Transverse colon (tissue), 4 donors: ENCODE results near the gene PRMT2. TPM values are rescaled to one million over a fixed set of nuclear protein-coding genes. Genes with fewer than 3 reads are reported as not detected.

Source experiments
- DNase-seq: peaks from one replicate; pipeline ENCODE4 v3.0.0-alpha.2; 2019
- H3K27ac ChIP-seq, 4 donors: fragments of 200-600 bp; sonication (generic); 2 replicates each; pipeline ENCODE4 v1.5.1; 2016 to 2018; ENCODE audit warnings: inconsistent platforms in 4 of 4
- H3K27me3 ChIP-seq: fragments of 200-600 bp; sonication (generic); 2 replicates; pipeline ENCODE4 v1.5.1; 2017; ENCODE audit warnings: inconsistent platforms
- H3K36me3 ChIP-seq, 4 donors: fragments of 200-600 bp; sonication (generic); 2 replicates each; pipeline ENCODE4 v1.5.1; 2017 to 2019; ENCODE audit warnings: inconsistent platforms in 4 of 4
- H3K4me1 ChIP-seq, 4 donors: fragments of 200-600 bp; sonication (generic); 2 replicates each; pipeline ENCODE4 v1.5.1; 2017 to 2020; ENCODE audit warnings: inconsistent platforms in 4 of 4
- H3K4me3 ChIP-seq, 4 donors: fragments of 200-600 bp; sonication (generic); 1 replicate in 1 of 4; 2 replicates in 3 of 4; pipeline versions ENCODE4 v1.5.1 to v1.6.1; 2017 to 2019; ENCODE audit warnings: inconsistent platforms in 4 of 4
- H3K9me3 ChIP-seq, 2 donors: fragments of 200-600 bp; sonication (generic); 2 replicates each; pipeline ENCODE4 v1.5.1; 2017 to 2019; ENCODE audit warnings: inconsistent platforms in 2 of 2
- EP300 ChIP-seq: sonication (generic); formaldehyde crosslinking; IDR thresholded peaks from one replicate; pipeline ENCODE4 v1.6.1; 2017; ENCODE audit warnings: antibody characterized with exemption, low read depth
- POLR2A ChIP-seq: fragments of 450-650 bp; IDR thresholded peaks from one replicate; pipeline ENCODE4 v1.6.1; 2016; ENCODE audit warnings: antibody characterized with exemption, mild to moderate bottlenecking, moderate library complexity
- POLR2AphosphoS5 ChIP-seq, 3 donors: sonication (generic); formaldehyde crosslinking; IDR thresholded peaks; one replicate each; pipeline ENCODE4 v1.6.1; 2016; ENCODE audit warnings: antibody characterized with exemption in 3 of 3
- WGBS, 2 donors: methylation state at CpG; one replicate each; pipeline ENCODE4 v1.1.5; 2018; ENCODE audit warnings: low coverage in 1 of 2; 5-methylcytosine and 5-hydroxymethylcytosine counted together
- in situ Hi-C, 4 donors: fragments of 200-750 bp; cut with MboI; loops; one replicate each; pipeline versions ENCODE4 v1.15.0 to v1.15.1; 2017; ENCODE audit warnings: low sequenced_read_pairs in 3 of 4, low pct_ligation_motif_present in 1 of 4, low pct_unique_long_range_greater_than_20kb in 1 of 4
- intact Hi-C: fragments of 100-400 bp; cut with DNase I; formaldehyde crosslinking; loops from one replicate; pipeline ENCODE4 v1.15.1; 2023; ENCODE audit warnings: low total_unique reads
- total RNA-seq, 4 donors: library from RNA; depleted of rRNA; stranded (reverse); fragments of >200 nt; gene quantifications; one replicate each; pipeline ENCODE4 v1.1.0, GENCODE V29; 2016
- TF ChIP-seq, protein P1 (sequence below), 5 experiments: fragments of 200-600 bp in 3 of 5; fragments of 450-650 bp in 2 of 5; sonication (generic) in 3 of 5; IDR thresholded peaks; 1 replicate in 2 of 5; 2 replicates in 3 of 5; pipeline ENCODE4 v1.5.1; 2016 to 2017; ENCODE audit warnings: antibody characterized with exemption in 5 of 5, inconsistent platforms in 3 of 5, mild to moderate bottlenecking in 2 of 5, moderate library complexity in 1 of 5

PRMT2 gene
- total RNA-seq, 4 donors from 2014 or later: 80.4 to 112 (median 96.2) TPM

- 82 to 85% methylated on average over 5 of the region's 5 CpGs for WGBS, 2 donors
- in situ Hi-C loops: no loop called here
- no peak for DNase-seq
These were observed 16.6 kb upstream of the PRMT2 start for GRCh38 chr21:46618738-46619379.

GRCh38 chr21:46619846-46620245 is 15.6 kb upstream of the PRMT2 start:
- in situ Hi-C loops (no loop called here), intact Hi-C loops (loop anchor here (1.0 kb wide), 1 partner anchor 12 kb away; no protein-coding TSS in a partner anchor)

More at GRCh38 chr21:46618738-46619379, 16.6 kb upstream of the PRMT2 start:
- H3K27me3 ChIP-seq: peaks cover 4% of the 10 kb centered on the region
- no peaks in the 10 kb centered on the region for H3K9me3 ChIP-seq
- intact Hi-C loops: no loop called here
- no peak overlapping the region for H3K4me3 ChIP-seq
- H3K27ac ChIP-seq: no peak overlapping the region
- no peaks in the 10 kb centered on the region for H3K36me3 ChIP-seq
- peaks cover 0 to 16% (median 0%) of the 10 kb centered on the region in 4 donors for H3K4me1 ChIP-seq
- TF ChIP-seq POLR2AphosphoS5 (IDR thresholded peaks at IDR 0.05): no peak

DNA sequence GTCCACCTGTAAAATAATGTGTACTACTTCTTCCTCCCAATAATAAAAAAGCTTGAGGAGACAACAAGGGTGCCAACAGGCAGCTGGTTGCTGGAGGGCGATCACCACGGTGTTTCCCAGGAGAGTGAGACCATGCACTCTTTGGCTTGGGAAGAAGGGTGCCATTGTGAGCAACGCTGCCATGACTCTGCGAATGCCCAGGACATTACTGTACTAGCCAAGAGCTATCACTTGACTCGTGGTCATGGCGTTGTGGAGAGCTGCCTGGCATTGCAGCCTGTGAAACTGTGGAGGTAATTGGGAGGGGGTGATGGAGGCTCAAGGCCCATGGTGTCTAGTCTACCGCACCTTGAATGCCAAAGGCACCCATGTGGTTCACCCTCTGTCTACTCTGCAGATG is 14.6 kb upstream of the PRMT2 start:
- H3K9me3 ChIP-seq: peaks cover 0 to 7% of the 10 kb centered on the region in 2 donors
- H3K4me3 ChIP-seq: no peak overlapping the region
- no peak for DNase-seq
- H3K27ac ChIP-seq: peak overlapping the region in 3 of 4 donors; percentile 21 to 62 (median 58)
- in situ Hi-C loops (no loop called here), intact Hi-C loops (loop anchor here (1.0 kb wide), 1 partner anchor 13 kb away; no protein-coding TSS in a partner anchor)
- TF ChIP-seq EP300 (no peak), POLR2AphosphoS5 (IDR thresholded peaks at IDR 0.05) (no peak), POLR2A (no peak)
- TF ChIP-seq, protein P1, sequence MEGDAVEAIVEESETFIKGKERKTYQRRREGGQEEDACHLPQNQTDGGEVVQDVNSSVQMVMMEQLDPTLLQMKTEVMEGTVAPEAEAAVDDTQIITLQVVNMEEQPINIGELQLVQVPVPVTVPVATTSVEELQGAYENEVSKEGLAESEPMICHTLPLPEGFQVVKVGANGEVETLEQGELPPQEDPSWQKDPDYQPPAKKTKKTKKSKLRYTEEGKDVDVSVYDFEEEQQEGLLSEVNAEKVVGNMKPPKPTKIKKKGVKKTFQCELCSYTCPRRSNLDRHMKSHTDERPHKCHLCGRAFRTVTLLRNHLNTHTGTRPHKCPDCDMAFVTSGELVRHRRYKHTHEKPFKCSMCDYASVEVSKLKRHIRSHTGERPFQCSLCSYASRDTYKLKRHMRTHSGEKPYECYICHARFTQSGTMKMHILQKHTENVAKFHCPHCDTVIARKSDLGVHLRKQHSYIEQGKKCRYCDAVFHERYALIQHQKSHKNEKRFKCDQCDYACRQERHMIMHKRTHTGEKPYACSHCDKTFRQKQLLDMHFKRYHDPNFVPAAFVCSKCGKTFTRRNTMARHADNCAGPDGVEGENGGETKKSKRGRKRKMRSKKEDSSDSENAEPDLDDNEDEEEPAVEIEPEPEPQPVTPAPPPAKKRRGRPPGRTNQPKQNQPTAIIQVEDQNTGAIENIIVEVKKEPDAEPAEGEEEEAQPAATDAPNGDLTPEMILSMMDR (IDR thresholded peaks at IDR 0.05): no peak
- 83 to 89% methylated on average over 4 to 7 of the region's 7 CpGs for WGBS, 2 donors
- H3K27me3 ChIP-seq: peaks cover 4% of the 10 kb centered on the region
- peaks cover 0 to 17% (median 0%) of the 10 kb centered on the region in 4 donors for H3K4me1 ChIP-seq
- H3K36me3 ChIP-seq: no peaks in the 10 kb centered on the region

More at GRCh38 chr21:46619846-46620245, 15.6 kb upstream of the PRMT2 start:
- Histone ChIP-seq H3K27me3 (peaks cover 4% of the 10 kb centered on the region), H3K27ac (no peak overlapping the region), H3K9me3 (no peaks in the 10 kb centered on the region), H3K4me1 (peaks cover 0 to 17% (median 0%) of the 10 kb centered on the region in 4 donors), H3K4me3 (no peak overlapping the region), H3K36me3 (no peaks in the 10 kb centered on the region)
- DNase-seq: no peak
- 85 to 92% methylated on average over 2 of the region's 2 CpGs for WGBS, 2 donors
- TF ChIP-seq EP300 (no peak), POLR2AphosphoS5 (IDR thresholded peaks at IDR 0.05) (no peak), POLR2A (no peak)
- TF ChIP-seq, protein P1 (IDR thresholded peaks at IDR 0.05): no peak

DNA sequence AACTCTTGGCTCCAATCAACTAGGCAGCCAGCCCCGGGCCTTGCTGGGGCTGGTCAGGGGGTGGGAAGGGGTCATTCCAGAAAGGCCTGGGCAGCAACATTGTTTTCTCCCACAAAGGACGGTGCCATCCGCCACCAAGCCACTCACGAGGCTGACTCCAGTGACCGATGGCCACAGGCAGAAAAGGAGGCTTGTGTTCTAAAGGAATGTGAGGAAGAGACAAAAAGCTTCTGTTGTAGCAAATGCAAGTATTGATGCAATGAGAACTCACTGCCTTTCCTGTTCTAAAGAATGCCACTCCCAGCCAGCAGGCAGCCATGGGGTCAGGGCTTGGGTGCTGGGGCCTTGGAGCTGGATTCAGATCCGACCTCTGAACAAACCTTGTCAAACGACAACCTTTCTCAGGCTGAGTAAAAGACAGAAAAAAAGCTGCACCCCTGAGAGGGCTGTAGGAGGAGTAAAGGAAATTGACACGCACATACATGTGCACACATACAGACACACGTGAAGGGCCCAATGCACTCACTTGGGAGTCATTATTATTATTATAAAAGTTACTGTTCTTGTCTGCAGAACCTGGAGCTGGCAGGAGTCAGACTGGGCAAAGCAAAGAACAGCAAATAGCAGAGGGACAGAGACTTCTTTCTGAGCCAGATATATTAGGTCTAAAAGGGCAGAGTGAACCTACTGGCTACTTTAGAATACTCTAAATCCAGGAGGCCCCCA is 13.9 kb upstream of the PRMT2 start:
- peaks cover 0 to 17% (median 0%) of the 10 kb centered on the region in 4 donors for H3K4me1 ChIP-seq
- intact Hi-C loops: no loop called here
- in situ Hi-C loops: no loop called here
- no peak for DNase-seq
- no peak overlapping the region for H3K4me3 ChIP-seq
- peaks cover 0 to 13% of the 10 kb centered on the region in 2 donors for H3K9me3 ChIP-seq
- WGBS, 2 donors: 72 to 81% methylated on average over 3 to 9 of the region's 9 CpGs
- peaks cover 3% of the 10 kb centered on the region for H3K27me3 ChIP-seq
- peak overlapping the region; percentile 32 to 68 (median 60) for H3K27ac ChIP-seq
- H3K36me3 ChIP-seq: no peaks in the 10 kb centered on the region
- TF ChIP-seq POLR2AphosphoS5 (IDR thresholded peaks at IDR 0.05) (no peak), EP300 (no peak), POLR2A (no peak)
- TF ChIP-seq, protein P1 (IDR thresholded peaks at IDR 0.05): no peak
